Urinary bladder (tissue), 4 donors: ENCODE measurements around the gene AGAP1. TPM values are rescaled to one million over a fixed set of nuclear protein-coding genes. Genes with fewer than 3 reads are reported as not detected.

Source experiments
- DNase-seq: peaks from one replicate; pipeline ENCODE4 v3.0.0-alpha.2; 2015; ENCODE audit errors: extremely low spot score
- H3K27ac ChIP-seq: one replicate; pipeline ENCODE4 v1.5.1; 2013; ENCODE audit warnings: low read depth, mild to moderate bottlenecking, moderate library complexity
- H3K36me3 ChIP-seq: one replicate; pipeline ENCODE4 v1.6.1; 2013; ENCODE audit warnings: mild to moderate bottlenecking, moderate library complexity; ENCODE audit not compliant: insufficient read depth
- H3K4me1 ChIP-seq: one replicate; pipeline ENCODE4 v1.6.1; 2013; ENCODE audit warnings: mild to moderate bottlenecking, moderate library complexity; ENCODE audit not compliant: insufficient read depth
- H3K4me3 ChIP-seq: one replicate; pipeline ENCODE4 v1.5.1; 2013; ENCODE audit warnings: low read depth, low read length
- WGBS: extraction: QIAGEN DNeasy Blood & Tissue Kit; methylation state at CpG from one replicate; pipeline ENCODE4 v1.1.7; 2013; 5-methylcytosine and 5-hydroxymethylcytosine counted together
- polyA plus RNA-seq: library from polyadenylated mRNA; stranded (reverse); fragments of 200-250 nt; gene quantifications from one replicate; pipeline ENCODE4 v1.2.3, GENCODE V29; 2013
- total RNA-seq: library from RNA; depleted of rRNA; stranded (reverse); fragments of >200 nt; gene quantifications from one replicate; pipeline ENCODE4 v1.2.3, GENCODE V29; 2014
- donor health status: healthy with polysubstance abuse.
- donor health status: healthy.

AGAP1 gene
- total and polyA plus RNA-seq, 2 donors = 12.8 to 24.7 TPM

- DNase-seq = no peak
- no peak overlapping the region for H3K27ac ChIP-seq
- no peak overlapping the region for H3K4me3 ChIP-seq
- WGBS = 95% methylated on average over 1 of the region's 1 CpG
- no peaks in the 10 kb centered on the region for H3K4me1 ChIP-seq
- H3K36me3 ChIP-seq = no peaks in the 10 kb centered on the region
Measured at GRCh38 chr2:235900631-235901030, 406.8 kb downstream of the AGAP1 start.

- Histone ChIP-seq H3K36me3 (no peaks in the 10 kb centered on the region), H3K4me1 (no peaks in the 10 kb centered on the region), H3K27ac (no peak overlapping the region), H3K4me3 (no peak overlapping the region)
- 87% methylated on average over 1 of the region's 1 CpG for WGBS
- no peak for DNase-seq
Measured at GRCh38 chr2:235901243-235901642, 407.4 kb downstream of the AGAP1 start.

- Histone ChIP-seq H3K36me3 (no peaks in the 10 kb centered on the region), H3K4me3 (no peak overlapping the region), H3K27ac (no peak overlapping the region), H3K4me1 (no peaks in the 10 kb centered on the region)
- WGBS = 88% methylated on average over 21 of the region's 21 CpGs
- no peak for DNase-seq
Measured at GRCh38 chr2:235903782-235904584, 410.1 kb downstream of the AGAP1 start.

- DNase-seq = no peak
- Histone ChIP-seq H3K4me1 (no peaks in the 10 kb centered on the region), H3K4me3 (no peak overlapping the region), H3K27ac (no peak overlapping the region), H3K36me3 (no peaks in the 10 kb centered on the region)
- 79% methylated on average over 6 of the region's 6 CpGs for WGBS
Measured at GRCh38 chr2:235904585-235904931, 410.7 kb downstream of the AGAP1 start.

GRCh38 chr2:235908826-235909225, 415.0 kb downstream of the AGAP1 start:
- no peak for DNase-seq
- no peaks in the 10 kb centered on the region for H3K36me3 ChIP-seq
- no peaks in the 10 kb centered on the region for H3K4me1 ChIP-seq
- no peak overlapping the region for H3K4me3 ChIP-seq
- WGBS = 74% methylated on average over 6 of the region's 6 CpGs
- no peak overlapping the region for H3K27ac ChIP-seq

GRCh38 chr2:235909358-235909757, 415.5 kb downstream of the AGAP1 start:
- no peak overlapping the region for H3K27ac ChIP-seq
- DNase-seq = no peak
- no peaks in the 10 kb centered on the region for H3K36me3 ChIP-seq
- 50% methylated on average over 2 of the region's 2 CpGs for WGBS
- no peaks in the 10 kb centered on the region for H3K4me1 ChIP-seq
- no peak overlapping the region for H3K4me3 ChIP-seq

GRCh38 chr2:235910067-235910466, 416.2 kb downstream of the AGAP1 start:
- Histone ChIP-seq H3K4me1 (no peaks in the 10 kb centered on the region), H3K36me3 (no peaks in the 10 kb centered on the region), H3K4me3 (no peak overlapping the region), H3K27ac (no peak overlapping the region)
- no peak for DNase-seq
- 94% methylated on average over 3 of the region's 3 CpGs for WGBS

- DNase-seq = no peak
- no peak overlapping the region for H3K27ac ChIP-seq
- 93% methylated on average over 6 of the region's 6 CpGs for WGBS
Measured at GRCh38 chr2:235911125-235911524, 417.3 kb downstream of the AGAP1 start.

GRCh38 chr2:235911633-235912233, 417.9 kb downstream of the AGAP1 start:
- Histone ChIP-seq H3K36me3 (no peaks in the 10 kb centered on the region), H3K4me1 (no peaks in the 10 kb centered on the region), H3K27ac (no peak overlapping the region), H3K4me3 (no peak overlapping the region)
- no peak for DNase-seq
- WGBS = 86% methylated on average over 10 of the region's 10 CpGs

More at GRCh38 chr2:235911125-235911524, 417.3 kb downstream of the AGAP1 start:
- no peaks in the 10 kb centered on the region for H3K36me3 ChIP-seq
- H3K4me1 ChIP-seq = no peaks in the 10 kb centered on the region
- H3K4me3 ChIP-seq = no peak overlapping the region

- H3K36me3 ChIP-seq = no peaks in the 10 kb centered on the region
- no peak overlapping the region for H3K27ac ChIP-seq
- no peaks in the 10 kb centered on the region for H3K4me1 ChIP-seq
- 97% methylated on average over 9 of the region's 9 CpGs for WGBS
- DNase-seq = no peak
- H3K4me3 ChIP-seq = no peak overlapping the region
Measured at GRCh38 chr2:235914756-235915155, 420.9 kb downstream of the AGAP1 start.

- Histone ChIP-seq H3K4me1 (no peaks in the 10 kb centered on the region), H3K27ac (no peak overlapping the region), H3K36me3 (no peaks in the 10 kb centered on the region), H3K4me3 (no peak overlapping the region)
- WGBS = 88% methylated on average over 19 of the region's 19 CpGs
- no peak for DNase-seq
Measured at GRCh38 chr2:235917506-235917905, 423.7 kb downstream of the AGAP1 start.

- Histone ChIP-seq H3K4me3 (no peak overlapping the region), H3K4me1 (no peaks in the 10 kb centered on the region)
- WGBS = 97% methylated on average over 8 of the region's 8 CpGs
Measured at GRCh38 chr2:235918876-235919275, 425.0 kb downstream of the AGAP1 start.

GRCh38 chr2:235920216-235920865, 426.5 kb downstream of the AGAP1 start:
- H3K4me3 ChIP-seq = no peak overlapping the region
- WGBS = 98% methylated on average over 7 of the region's 7 CpGs
- no peak for DNase-seq

More at GRCh38 chr2:235918876-235919275, 425.0 kb downstream of the AGAP1 start:
- Histone ChIP-seq H3K27ac (no peak overlapping the region), H3K36me3 (no peaks in the 10 kb centered on the region)
- no peak for DNase-seq

More at GRCh38 chr2:235920216-235920865, 426.5 kb downstream of the AGAP1 start:
- no peaks in the 10 kb centered on the region for H3K4me1 ChIP-seq
- H3K27ac ChIP-seq = no peak overlapping the region
- H3K36me3 ChIP-seq = no peaks in the 10 kb centered on the region
